SU-DHL-6 (cell line): ENCODE results near the gene FDXR.

ENCODE experiments used
- CTCF ChIP-seq: fragments of 200-600 bp; sonication (generic); IDR thresholded peaks from one replicate; pipeline ENCODE4 v1.5.1; 2017; ENCODE audit warnings: antibody characterized with exemption, mild to moderate bottlenecking, low read length, moderate library complexity; ENCODE audit not compliant: insufficient read depth, poor library complexity, severe bottlenecking
- EZH2phosphoT487 ChIP-seq: fragments of 200-600 bp; sonication (generic), shearing (Covaris generic); conservative IDR thresholded peaks from 2 replicates; pipeline ENCODE4 v1.6.1; 2018; ENCODE audit warnings: mild to moderate bottlenecking, antibody characterized with exemption, low read length, moderate library complexity, mixed read lengths

- no peak for TF ChIP-seq CTCF
- TF ChIP-seq EZH2phosphoT487, result no peak
Observed at GRCh38 chr17:74840989-74841666, 31.7 kb downstream of the FDXR start.
